ENCODE results near the gene TNNT1. TPM values are rescaled to one million over a fixed set of nuclear protein-coding genes. Genes with fewer than 3 reads are reported as not detected.
"Not testable (repeated sequence)": the region's sequence is repeated elsewhere in the genome, so short reads cannot be mapped to it uniquely, and the experiment has no call there.

TNNT1 gene
- total RNA-seq, 2 experiments from 2014 or later = not detected

DNA sequence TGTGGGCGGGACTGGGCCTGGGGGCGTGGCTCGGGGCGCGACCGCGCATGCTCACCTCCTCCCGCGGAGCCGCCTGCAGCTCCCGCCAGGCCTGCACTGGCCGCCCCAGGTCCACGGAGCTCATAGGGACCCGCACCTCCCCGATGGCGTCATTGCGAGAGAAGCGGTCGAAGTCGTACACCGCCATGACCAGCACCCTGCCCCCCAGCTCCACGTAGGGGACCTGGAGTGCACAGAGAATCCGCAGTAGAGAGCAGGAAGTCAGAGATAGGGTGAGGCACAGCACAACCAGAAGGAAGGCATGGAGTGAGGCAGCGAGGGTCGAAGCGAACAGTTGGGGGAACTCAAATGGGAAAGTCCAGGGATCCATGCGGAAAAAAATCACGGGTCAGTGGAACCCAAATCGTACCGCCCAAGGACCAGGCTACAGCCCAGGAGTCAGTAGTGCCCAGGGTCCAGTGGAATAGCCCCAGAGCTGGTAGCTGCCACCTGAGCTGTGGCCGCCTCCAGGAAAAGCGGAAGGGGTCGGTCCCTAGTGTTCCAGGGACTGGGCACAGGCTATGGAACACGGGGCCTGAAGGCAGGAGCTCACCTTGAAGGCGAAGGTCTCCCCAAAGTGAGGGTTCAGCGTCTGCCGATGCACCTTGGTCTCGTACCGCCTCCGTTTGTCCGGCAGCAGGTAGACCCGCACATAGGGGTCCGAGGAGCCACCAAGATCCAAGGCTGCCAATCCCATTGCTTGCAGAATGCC lies 26.3 kb upstream of the TNNT1 start:
- Mint-ChIP-seq H3K27me3 (peaks cover 79% of the 10 kb centered on the region), H3K27ac (no peak overlapping the region), H3K4me3 (no peak overlapping the region), H3K4me1 (peaks cover 28% of the 10 kb centered on the region), H3K36me3 (no peaks in the 10 kb centered on the region), H3K9me3 (peaks cover 2% of the 10 kb centered on the region)
- POLR2A ChIA-PET = interaction anchor here (2.2 kb wide), 1 partner anchor 79 kb away, joined by 10 read pairs; no protein-coding TSS in a partner anchor
- ATAC-seq (ENCODE audit: low read depth) (no peak), DNase-seq (no peak)

DNA sequence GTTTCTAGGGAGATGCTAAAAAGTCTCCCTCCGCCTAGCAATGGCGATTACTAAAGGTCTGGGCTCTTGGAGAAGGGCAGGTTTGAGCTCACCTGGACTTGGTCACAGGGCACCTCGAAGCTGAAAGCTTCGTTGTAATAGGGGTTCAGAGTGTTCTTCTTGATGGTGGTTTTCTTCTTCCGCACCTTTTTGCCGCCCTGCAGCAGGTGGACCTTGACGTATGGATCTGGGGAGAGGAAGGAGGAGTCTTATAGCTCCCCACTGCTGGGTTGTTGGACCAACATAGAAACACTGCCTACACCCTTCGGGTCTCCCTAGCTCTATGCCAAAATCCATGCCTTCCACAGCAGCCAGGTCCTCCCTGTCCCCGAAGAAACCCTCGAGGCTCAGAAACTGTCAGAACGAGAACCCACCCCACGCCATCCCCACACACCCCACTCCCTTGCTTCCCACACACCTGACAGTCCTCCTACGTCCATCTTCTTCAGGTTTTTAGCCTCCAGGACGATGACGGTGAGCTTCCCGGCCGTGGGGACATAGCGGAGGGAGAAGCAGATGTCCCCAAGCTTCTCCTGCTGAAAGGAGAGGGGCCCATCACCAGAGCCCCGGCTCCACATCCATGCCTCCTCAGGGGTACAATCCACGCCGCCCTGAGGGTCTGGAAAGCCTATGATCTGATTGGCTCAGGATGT lies 25.6 kb upstream of the TNNT1 start:
- no peak for ATAC-seq (ENCODE audit: low read depth)
- H3K36me3 Mint-ChIP-seq = no peaks in the 10 kb centered on the region
- POLR2A ChIA-PET = interaction anchor here (1.7 to 2.2 kb wide), 2 partner anchors 80 to 85 kb away, joined by 6 to 10 read pairs; partner anchors contain the start of gene PPP6R1
- H3K4me3 Mint-ChIP-seq = peak overlapping the region; percentile 76
- no peak overlapping the region for H3K27ac Mint-ChIP-seq
- peaks cover 24% of the 10 kb centered on the region for H3K4me1 Mint-ChIP-seq
- DNase-seq = no peak
- peaks cover 2% of the 10 kb centered on the region for H3K9me3 Mint-ChIP-seq
- H3K27me3 Mint-ChIP-seq = peaks cover 80% of the 10 kb centered on the region

DNA sequence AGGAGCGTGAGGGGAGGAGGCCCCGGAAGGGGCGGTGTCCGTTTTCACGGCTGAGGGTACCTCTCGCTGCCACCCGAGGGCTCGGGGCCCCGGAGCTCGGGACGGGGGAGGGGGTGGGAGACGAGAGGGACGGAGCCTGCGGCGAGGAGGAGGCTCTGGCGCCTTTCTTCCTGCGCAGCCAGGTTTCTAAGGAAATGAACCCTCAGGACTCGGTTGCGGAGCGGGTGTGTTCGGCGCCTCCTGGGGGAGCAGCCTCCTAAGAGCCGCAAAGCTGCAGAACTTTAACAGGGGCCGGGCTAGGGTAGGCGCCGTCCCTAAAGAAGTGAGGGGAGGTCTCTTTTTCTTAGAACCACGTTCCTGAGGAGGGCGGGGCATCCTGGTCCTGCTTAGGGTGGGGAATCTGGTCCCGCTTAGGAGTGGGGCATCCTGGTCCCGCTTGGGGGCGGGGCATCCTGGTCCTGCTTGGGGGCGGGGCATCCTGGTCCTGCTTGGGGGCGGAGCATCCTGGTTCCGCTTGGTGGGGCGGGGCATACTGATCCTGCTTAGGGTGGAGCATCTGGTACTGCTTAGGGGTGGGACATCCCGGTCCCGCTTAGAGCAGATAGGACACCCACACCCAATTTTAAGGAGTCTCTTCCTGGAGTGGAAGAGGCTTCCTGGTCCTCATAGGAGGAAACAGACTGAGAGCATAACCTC lies 24.9 kb upstream of the TNNT1 start:
- POLR2A ChIA-PET = interaction anchor here (0.7 to 2.2 kb wide), 3 partner anchors 14 to 85 kb away, joined by 3 to 10 read pairs (median 6); partner anchors contain the start of gene PPP6R1
- Mint-ChIP-seq H3K4me1 (peaks cover 21% of the 10 kb centered on the region), H3K4me3 (peak overlapping the region; percentile 76), H3K9me3 (peaks cover 2% of the 10 kb centered on the region), H3K27ac (no peak overlapping the region), H3K36me3 (no peaks in the 10 kb centered on the region), H3K27me3 (peaks cover 82% of the 10 kb centered on the region)
- ATAC-seq (ENCODE audit: low read depth) (peak; percentile 81), DNase-seq (peak; percentile 75)

DNA sequence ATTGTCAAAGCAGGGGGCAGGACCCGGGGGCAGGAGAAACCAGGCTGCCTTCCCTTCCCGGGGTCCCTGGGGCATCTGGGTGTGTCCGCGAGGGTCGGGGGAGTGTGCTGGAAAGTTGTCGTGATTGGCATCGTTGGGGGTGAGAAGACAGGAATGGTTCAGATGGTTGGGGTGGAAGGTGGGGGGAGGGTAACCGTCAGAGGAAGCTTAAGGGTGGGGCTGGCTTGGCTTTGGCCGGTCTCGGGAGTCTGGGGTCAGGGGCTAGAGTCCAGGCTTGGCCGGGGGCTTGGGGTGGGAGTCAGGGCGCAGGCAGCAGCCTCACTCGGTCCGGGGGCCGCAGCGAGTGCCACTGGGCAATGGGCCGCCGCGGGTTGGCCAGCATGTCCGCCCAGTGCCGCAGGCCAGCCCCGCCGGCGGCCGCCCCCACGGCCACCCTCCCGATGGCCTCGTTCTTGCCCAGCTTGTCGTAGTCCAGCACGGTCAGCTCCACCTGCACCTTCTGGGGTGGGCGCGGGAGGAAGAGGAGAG lies 24.2 kb upstream of the TNNT1 start:
- POLR2A ChIA-PET = interaction anchor here (0.7 to 2.2 kb wide), 3 partner anchors 13 to 86 kb away, joined by 3 to 10 read pairs (median 6); partner anchors contain the start of gene PPP6R1
- Mint-ChIP-seq H3K27me3 (peaks cover 81% of the 10 kb centered on the region), H3K4me3 (peak overlapping the region; percentile 77), H3K36me3 (no peaks in the 10 kb centered on the region), H3K4me1 (peaks cover 19% of the 10 kb centered on the region), H3K27ac (no peak overlapping the region), H3K9me3 (peaks cover 2% of the 10 kb centered on the region)
- DNase-seq = no peak
- no peak for ATAC-seq (ENCODE audit: low read depth)

DNA sequence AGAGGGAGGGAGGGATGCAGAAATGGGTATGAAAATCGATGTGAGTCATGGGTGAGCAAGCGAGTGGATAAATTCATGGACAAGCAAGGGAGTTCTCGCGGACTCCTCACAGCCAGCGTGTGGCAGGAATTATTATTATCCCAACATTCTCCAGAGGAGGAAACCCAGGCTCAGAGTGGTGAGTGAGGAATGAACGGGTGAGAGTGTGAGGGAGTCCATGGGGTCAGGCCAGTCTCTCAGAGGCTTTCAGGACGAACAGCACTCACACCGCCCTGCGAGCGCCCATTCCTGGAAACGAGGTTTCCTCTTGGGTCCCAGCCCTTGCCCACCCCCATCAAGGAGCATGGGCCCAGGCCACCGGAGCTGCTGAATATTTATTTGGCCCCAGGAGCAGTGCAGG lies 23.7 kb upstream of the TNNT1 start:
- H3K27me3 Mint-ChIP-seq = peaks cover 82% of the 10 kb centered on the region
- H3K9me3 Mint-ChIP-seq = peaks cover 2% of the 10 kb centered on the region
- ATAC-seq (ENCODE audit: low read depth) = no peak
- peak overlapping the region; percentile 77 for H3K4me3 Mint-ChIP-seq
- POLR2A ChIA-PET = interaction anchor here (2.2 kb wide), 1 partner anchor 82 kb away, joined by 10 read pairs; no protein-coding TSS in a partner anchor
- H3K36me3 Mint-ChIP-seq = no peaks in the 10 kb centered on the region
- no peak overlapping the region for H3K27ac Mint-ChIP-seq
- H3K4me1 Mint-ChIP-seq = peaks cover 17% of the 10 kb centered on the region
- DNase-seq = no peak

DNA sequence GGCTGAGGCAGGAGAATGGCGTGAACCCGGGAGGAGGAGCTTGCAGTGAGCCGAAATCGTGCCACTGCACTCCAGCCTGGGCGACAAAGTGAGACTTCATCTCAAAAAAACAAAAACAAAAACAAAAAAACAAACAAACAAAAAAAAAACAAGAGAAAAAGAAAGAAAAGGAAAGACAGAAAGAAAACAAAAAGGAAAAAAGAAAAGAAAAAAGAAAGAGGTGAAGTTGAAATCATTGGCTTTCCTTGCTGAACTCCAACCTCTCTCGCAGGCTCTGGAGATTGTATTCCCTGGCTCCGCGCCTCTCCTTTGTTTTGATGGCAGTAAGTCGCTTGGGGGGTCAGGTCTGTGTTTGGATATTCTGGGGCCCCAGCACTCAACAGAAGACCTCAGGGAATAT lies 23.3 kb upstream of the TNNT1 start:
- H3K4me1 Mint-ChIP-seq = peaks cover 17% of the 10 kb centered on the region
- ATAC-seq (ENCODE audit: low read depth); H3K9me3 Mint-ChIP-seq; DNase-seq; H3K36me3 Mint-ChIP-seq; POLR2A ChIA-PET; H3K27ac Mint-ChIP-seq: not testable (repeated sequence)
- peaks cover 83% of the 10 kb centered on the region for H3K27me3 Mint-ChIP-seq
- peak overlapping the region; percentile 77 for H3K4me3 Mint-ChIP-seq

DNA sequence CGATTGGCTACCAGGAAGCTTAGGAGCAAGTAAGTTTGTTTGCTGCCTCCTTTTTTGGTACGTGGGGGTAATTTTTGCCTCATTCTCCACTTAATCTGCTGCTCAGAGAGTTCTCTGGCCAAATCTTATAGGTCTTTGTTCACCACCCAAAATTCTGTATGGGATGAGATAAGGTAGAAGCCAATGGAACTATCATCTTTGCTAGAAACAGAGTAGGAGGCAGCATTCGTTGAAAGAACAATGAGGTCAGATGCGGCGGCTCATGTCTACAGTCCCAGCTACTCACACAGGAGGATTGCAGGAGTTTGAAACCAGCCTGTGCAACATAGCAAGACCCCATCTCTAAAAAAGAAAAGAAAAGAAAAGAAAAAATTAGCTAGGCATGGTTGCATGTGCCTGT lies 22.4 kb upstream of the TNNT1 start:
- Mint-ChIP-seq H3K4me3 (no peak overlapping the region), H3K4me1 (peaks cover 24% of the 10 kb centered on the region), H3K9me3 (peaks cover 2% of the 10 kb centered on the region), H3K27ac (no peak overlapping the region), H3K27me3 (peaks cover 83% of the 10 kb centered on the region), H3K36me3 (no peaks in the 10 kb centered on the region)
- ATAC-seq (ENCODE audit: low read depth) = no peak
- DNase-seq = no peak
- POLR2A ChIA-PET = no interaction called here

- Mint-ChIP-seq H3K36me3 (no peaks in the 10 kb centered on the region), H3K9me3 (no peaks in the 10 kb centered on the region), H3K27ac (no peak overlapping the region), H3K4me1 (peaks cover 16% of the 10 kb centered on the region), H3K27me3 (peaks cover 80% of the 10 kb centered on the region), H3K4me3 (no peak overlapping the region)
- DNase-seq (no peak), ATAC-seq (ENCODE audit: low read depth) (no peak)
- POLR2A ChIA-PET = interaction anchor here (0.7 kb wide), 1 partner anchor 85 kb away, joined by 3 read pairs; no protein-coding TSS in a partner anchor
These were observed 20.1 kb upstream of the TNNT1 start for GRCh38 chr19:55169136-55169535.

- Mint-ChIP-seq H3K9me3 (no peaks in the 10 kb centered on the region), H3K27me3 (peaks cover 71% of the 10 kb centered on the region), H3K4me3 (peak within 1 kb of the TSS; percentile 83), H3K27ac (no peak within 1 kb of the TSS), H3K4me1 (peaks cover 8% of the 10 kb centered on the region), H3K36me3 (no peaks in the 10 kb centered on the region)
- ATAC-seq (ENCODE audit: low read depth) = peak; percentile 88
- POLR2A ChIA-PET = interaction anchor here (1.3 kb wide), 1 partner anchor 241 kb away, joined by 3 read pairs; the partner anchor contains the start of gene UBE2S
- DNase-seq = peak; percentile 80
These were observed 17.7 kb upstream of the TNNT1 start, which contains the start of gene DNAAF3 for GRCh38 chr19:55166530-55167268. Gene DNAAF3 (minus strand): TSS chr19:55166613. CDS start chr19:55166413, 200 bp downstream.

DNA sequence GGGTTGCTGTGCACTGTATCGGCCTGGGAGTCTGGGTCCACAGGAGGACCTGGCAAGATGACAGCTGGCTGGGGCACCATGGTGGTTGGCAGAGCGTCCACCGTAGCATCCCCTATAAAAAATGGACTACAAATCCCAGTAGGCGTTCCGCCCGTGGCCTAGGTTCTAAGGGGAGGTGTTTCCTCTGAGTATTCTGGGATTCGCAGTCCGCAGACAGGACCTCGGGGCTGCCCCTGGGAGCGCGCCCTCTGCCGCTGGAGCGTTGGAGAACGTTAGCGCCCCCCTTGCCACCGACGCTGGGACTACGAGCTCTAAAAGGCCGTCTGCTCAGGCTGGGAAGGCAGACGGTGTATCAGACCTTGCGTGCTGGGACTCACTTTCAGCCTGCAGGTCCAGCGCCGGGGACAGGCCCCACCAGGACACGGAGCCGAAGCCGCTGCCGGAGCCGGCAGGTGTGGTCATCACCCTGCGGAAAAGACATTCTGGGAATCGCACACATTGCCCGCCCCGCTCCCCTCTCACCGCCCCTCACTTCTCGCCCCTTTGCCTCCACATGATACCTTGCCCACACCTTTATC lies 17.0 kb upstream of the TNNT1 start:
- peaks cover 64% of the 10 kb centered on the region for H3K27me3 Mint-ChIP-seq
- DNase-seq (peak; percentile 66), ATAC-seq (ENCODE audit: low read depth) (peak; percentile 77)
- POLR2A ChIA-PET = interaction anchor here (1.3 kb wide), 1 partner anchor 242 kb away, joined by 3 read pairs; the partner anchor contains the start of gene UBE2S
- H3K36me3 Mint-ChIP-seq = no peaks in the 10 kb centered on the region
- H3K27ac Mint-ChIP-seq = no peak overlapping the region
- peak overlapping the region; percentile 83 for H3K4me3 Mint-ChIP-seq
- H3K4me1 Mint-ChIP-seq = peaks cover 8% of the 10 kb centered on the region
- no peaks in the 10 kb centered on the region for H3K9me3 Mint-ChIP-seq

GRCh38 chr19:55161571-55162322 lies 12.7 kb upstream of the TNNT1 start:
- no peak for DNase-seq

More at GRCh38 chr19:55161571-55162322, 12.7 kb upstream of the TNNT1 start:
- POLR2A ChIA-PET = no interaction called here
- no peak for ATAC-seq (ENCODE audit: low read depth)
- peaks cover 42% of the 10 kb centered on the region for H3K27me3 Mint-ChIP-seq
- peaks cover 12% of the 10 kb centered on the region for H3K4me1 Mint-ChIP-seq
- no peak overlapping the region for H3K27ac Mint-ChIP-seq
- no peaks in the 10 kb centered on the region for H3K9me3 Mint-ChIP-seq
- no peaks in the 10 kb centered on the region for H3K36me3 Mint-ChIP-seq
- no peak overlapping the region for H3K4me3 Mint-ChIP-seq
